GM21723 (cell line): ENCODE data around the gene HCAR1.
"Not testable (repeated sequence)": the region's sequence is repeated elsewhere in the genome, so short reads cannot be mapped to it uniquely, and the experiment has no call there.

Source experiments
- ATAC-seq: cut with Tn5 transposase; IDR thresholded peaks from one replicate; pipeline ENCODE4 v1.9.1; 2021; ENCODE audit warnings: mild to moderate bottlenecking, moderate library complexity; ENCODE audit not compliant: unreplicated experiment

The HCAR1 gene

DNA sequence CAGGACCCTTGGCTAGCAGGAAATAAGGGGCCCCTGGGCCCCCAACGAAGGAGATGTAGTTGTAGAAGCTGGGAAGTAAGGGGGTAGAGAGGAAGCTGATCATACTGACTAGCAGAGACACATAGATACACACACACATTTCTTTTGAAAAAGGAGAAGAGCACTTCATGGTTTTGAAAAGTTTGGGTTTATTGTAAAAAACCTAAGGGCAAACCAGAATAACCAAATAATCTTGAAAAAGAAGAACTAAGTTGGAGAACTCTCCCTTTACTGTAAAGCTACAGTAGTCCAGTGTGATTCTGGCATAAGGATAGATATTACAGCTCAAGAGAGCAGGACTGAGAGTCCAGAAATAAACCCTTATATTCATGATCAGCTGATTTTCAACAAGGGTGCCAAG is 8.3 kb downstream of the HCAR1 start:
- ATAC-seq = no peak

DNA sequence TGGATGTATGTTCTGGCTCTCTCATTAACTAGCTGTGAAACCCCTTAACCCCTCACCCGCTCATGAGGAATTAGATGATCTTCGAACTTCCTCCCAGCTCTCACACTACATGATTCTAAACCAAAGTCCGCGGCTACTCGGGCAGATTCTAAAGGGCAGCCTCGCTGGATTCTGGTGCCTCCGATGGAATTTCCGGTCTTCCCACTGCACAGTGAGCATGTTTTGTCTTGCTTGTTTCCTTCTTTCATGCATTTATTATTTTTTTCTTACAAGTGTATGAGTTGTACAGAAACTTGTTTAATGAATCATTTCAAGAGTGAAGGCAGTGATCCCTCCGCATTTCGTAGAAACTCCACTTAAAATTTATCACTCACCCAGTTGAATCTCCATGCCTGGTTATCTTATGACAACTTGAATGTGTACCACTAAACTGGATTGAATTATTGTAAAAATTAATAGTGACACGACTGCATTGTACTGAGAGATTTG is 9.5 kb downstream of the HCAR1 start:
- ATAC-seq = no peak

DNA sequence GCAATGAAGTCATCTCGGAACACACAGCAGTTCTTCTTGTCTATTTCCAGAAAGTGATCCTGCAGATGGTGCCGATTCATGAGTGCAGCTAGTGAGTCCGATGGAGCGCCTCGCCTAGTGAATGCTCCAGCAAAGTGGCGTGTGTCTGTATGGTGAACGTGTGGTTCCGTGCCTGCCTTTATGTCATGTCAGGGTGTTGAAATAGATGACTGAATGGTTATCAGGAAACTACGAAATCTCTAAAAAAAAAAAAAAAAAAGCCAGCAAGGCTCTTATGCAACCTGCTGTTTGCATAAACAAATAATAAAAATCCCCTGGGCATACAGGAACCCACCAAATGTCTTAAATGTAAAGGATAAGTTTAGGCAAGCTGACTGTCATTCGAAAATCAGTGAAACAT is 14.0 kb downstream of the HCAR1 start, which contains the start of gene HCAR3:
Gene HCAR3 (minus strand): TSS at position 154 of the 400 bp plus-strand sequence. CDS start 74 bp downstream, at position 80.
- not testable (repeated sequence) for ATAC-seq

DNA sequence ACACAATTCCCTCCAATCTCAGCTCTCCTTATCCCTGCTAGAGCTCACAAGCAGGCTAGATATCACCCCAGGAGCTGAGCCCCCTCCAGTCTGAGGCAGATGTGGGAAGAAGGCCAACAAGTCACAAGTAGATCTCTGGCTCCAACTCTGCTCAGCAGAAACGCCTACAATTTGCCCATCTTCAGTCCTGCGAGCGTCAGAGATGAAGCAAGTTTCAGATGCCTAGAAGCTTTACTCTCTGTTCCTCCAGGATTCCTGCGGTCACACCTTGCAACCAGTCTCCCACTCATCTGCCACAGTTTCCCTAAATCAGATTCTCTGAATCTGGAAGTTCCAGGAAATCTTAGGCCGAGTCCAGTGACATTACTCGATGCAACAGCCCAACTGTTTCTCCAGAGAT is 15.4 kb downstream of the HCAR1 start:
- not testable (repeated sequence) for ATAC-seq

DNA sequence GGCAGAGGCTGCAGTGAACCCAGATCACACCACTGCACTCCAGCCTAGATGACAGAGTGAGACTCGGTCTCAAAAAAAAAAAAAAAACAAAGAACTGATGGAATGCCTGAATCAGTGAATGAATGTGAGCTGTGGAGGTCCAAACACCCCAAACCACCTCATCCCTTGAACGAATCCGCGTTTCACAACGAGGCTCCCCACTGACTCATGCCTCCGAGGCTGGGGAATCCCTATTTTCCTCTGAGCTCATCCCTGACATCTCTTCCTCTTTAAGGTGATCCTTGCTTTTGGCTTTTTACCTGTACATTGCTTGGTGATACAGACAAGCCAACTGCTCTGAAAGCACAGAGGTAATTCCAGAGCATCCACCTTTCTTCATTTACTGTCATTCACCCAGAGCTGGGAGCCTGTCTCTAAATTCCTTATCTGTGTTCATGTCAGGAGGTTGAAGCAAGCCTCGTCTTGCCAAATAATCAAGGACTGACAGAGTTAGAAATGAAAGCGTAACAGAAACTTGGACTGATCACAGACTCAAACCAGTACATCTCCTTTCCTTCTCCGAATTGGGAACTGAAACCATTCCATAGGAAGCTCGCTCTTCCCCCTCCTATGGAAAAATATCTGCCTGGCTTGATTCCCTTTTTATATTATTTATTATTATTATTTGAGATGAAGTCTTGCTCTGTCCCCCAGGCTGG is 17.0 kb downstream of the HCAR1 start:
- not testable (repeated sequence) for ATAC-seq

DNA sequence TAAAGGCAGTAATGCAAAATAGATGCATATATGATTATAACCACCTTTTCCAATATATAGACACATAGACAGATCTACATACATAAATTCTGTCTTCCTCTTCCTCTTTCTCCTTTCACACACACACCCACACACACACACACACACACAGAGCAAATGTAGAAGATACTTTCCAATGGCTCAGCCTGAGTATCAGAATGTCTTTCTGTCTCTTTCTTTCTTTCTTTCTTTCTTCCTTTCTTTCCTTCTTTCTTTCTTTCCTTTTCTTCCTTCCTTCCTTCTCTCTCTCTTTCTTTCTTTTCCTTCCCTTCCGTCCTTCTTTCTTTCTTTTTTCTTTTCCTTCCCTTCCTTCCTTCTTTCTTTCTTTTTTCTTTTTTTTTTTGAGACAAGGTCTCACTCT is 19.4 kb downstream of the HCAR1 start:
- not testable (repeated sequence) for ATAC-seq

DNA sequence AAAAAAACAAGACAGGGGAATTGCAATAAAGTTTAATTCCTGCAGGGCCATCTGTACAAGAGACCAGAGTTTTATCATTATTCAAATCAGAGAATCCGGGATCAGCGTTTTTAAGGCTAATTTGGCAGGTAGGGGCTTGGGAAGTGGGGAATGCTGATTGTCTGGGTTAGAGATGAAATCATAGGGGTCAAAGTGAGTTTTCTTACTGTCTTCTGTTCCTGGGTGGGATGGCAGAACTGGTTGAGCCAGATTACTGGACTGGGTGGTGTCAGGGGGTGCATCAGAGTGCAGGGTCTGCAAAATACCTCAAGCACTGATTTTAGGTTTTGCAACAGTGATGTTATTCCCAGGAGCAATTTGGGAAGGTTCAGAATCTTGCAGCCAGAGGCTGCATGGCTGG is 20.3 kb downstream of the HCAR1 start:
- not testable (repeated sequence) for ATAC-seq

DNA sequence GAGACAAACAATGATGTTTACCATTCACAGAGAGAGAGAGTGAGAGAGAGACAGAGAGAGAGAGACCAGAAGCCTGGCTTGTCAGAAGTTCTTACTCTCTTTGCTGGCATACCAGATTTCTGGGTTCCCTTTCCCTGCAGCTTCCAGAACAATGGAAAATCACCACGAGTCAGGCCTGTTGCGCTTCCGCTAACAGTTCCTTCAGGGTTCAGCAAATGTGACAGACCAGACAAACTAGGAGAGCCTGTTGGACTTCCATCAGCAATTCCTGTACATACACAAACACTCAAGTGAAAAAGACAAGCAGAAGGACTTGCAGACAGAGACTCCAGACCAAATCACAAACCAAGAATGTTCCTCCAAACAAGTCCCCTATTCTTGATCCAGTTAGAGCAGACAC is 21.4 kb downstream of the HCAR1 start:
- not testable (repeated sequence) for ATAC-seq

DNA sequence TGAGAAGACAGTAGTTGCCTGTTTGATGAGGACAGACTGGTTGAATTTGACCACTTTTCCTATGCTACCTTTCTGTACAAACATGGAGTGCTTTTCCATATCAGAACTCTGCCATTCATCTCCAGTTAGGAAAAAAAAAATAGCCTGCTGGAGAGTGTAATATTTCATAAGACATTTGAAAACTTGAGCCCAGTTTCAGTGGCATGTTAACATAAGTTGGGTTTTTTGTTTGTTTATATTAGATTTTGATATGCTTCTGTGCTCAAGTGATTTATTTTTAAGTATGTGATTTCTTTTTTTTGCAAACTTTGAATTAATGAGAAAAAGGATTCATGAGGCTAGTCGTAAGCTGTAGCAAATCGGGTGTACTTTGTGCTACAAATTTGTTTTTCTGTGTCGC is 26.8 kb downstream of the HCAR1 start:
- ATAC-seq = not testable (repeated sequence)

DNA sequence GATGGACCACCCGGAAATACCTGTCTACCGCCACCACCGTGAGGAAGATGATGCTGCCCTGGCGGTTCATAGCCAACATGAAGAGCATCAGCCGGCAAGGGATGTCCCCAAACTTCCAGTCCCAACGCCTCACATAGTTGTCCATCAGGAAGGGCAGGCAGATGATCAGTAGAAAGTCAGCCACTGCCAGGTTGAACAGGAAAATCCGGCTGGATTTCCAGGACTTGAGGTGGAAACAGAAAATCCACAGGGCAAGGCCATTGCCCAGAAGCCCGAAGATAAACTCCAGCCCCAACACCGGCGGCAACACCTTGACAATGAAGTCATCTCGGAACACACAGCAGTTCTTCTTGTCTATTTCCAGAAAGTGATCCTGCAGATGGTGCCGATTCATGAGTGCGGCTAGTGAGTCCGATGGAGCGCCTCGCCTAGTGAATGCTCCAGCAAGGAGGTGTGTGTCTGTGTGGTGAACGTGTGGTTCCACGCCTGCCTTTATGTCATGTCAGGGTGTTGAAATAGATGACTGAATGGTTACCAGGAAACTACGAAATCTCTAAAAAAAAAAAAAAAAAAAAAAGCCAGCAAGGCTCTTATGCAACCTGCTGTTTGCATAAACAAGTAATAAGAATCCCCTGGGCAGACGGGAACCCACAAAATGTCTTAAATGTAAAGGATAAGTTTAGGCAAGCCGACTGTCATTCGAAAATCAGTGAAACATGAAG is 27.6 kb downstream of the HCAR1 start, which contains the start of gene HCAR2:
Gene HCAR2 (minus strand): TSS at position 468 of the 722 bp plus-strand sequence. CDS start 74 bp downstream, at position 394.
- ATAC-seq = not testable (repeated sequence)

DNA sequence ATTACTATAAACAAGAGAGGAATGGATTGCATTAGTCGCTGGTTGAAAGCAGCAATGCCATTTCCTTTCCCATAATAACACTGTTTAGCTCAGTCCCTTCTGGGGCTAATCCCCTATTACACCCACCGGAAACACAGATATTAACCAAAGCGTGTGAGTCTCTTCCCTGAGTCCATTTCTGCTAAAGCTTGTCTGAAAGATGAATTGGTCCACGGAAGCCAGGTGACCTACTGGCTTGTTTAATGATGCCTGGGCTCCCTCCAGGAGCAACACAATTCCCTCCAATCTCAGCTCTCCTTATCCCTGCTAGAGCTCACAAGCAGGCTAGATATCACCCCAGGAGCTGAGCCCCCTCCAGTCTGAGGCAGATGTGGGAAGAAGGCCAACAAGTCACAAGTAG is 29.2 kb downstream of the HCAR1 start:
- ATAC-seq = not testable (repeated sequence)

DNA sequence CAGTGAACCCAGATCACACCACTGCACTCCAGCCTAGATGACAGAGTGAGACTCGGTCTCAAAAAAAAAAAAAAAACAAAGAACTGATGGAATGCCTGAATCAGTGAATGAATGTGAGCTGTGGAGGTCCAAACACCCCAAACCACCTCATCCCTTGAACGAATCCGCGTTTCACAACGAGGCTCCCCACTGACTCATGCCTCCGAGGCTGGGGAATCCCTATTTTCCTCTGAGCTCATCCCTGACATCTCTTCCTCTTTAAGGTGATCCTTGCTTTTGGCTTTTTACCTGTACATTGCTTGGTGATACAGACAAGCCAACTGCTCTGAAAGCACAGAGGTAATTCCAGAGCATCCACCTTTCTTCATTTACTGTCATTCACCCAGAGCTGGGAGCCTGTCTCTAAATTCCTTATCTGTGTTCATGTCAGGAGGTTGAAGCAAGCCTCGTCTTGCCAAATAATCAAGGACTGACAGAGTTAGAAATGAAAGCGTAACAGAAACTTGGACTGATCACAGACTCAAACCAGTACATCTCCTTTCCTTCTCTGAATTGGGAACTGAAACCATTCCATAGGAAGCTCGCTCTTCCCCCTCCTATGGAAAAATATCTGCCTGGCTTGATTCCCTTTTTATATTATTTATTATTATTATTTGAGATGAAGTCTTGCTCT is 30.5 kb downstream of the HCAR1 start:
- not testable (repeated sequence) for ATAC-seq

DNA sequence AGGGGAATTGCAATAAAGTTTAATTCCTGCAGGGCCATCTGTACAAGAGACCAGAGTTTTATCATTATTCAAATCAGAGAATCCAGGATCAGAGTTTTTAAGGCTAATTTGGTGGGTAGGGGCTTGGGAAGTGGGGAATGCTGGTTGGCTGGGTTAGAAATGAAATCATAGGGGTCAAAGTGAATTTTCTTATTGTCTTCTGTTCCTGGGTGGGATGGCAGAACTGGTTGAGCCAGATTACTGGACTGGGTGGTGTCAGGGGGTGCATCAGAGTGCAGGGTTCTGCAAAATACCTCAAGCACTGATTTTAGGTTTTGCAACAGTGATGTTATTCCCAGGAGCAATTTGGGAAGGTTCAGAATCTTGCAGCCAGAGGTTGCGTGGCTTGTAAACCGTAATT is 33.7 kb downstream of the HCAR1 start:
- not testable (repeated sequence) for ATAC-seq

DNA sequence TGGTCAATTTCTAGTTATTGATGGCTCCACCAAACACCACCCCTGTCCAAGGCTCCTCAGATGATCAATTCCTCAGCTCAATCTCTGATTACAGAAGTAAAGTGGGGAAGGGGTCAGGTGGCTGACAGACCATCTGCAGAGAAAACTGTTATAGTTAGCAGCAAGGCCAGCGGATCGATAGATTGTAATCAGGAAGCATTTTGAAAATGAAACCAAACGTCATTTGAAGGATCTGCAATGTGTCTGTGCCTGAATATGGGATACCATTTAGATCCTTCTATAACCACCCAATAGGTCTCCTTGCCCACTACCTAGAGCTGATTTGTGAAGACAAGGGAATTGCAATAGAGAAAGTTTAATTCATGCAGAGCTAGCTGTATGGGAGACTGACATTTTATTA is 39.1 kb downstream of the HCAR1 start:
- ATAC-seq = no peak

DNA sequence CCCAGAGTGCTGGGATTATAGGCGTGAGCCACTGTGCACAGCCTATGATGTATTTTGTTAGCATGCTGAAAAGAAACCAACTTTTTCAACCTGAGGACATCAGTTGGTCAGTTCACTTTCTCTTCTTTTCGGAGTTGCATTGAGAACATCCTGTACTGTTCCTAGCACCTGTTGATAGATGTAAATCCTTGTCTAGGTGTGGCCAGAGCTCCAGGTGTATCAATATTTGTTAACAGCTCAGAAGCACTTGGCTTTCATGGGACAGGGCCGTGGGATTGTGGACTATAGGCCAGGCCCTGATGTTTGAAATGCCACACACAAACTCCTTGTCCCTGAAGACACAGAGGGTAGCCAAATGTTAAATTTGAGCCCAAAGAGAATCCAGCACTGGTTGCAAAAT is 42.4 kb downstream of the HCAR1 start:
- ATAC-seq = no peak

DNA sequence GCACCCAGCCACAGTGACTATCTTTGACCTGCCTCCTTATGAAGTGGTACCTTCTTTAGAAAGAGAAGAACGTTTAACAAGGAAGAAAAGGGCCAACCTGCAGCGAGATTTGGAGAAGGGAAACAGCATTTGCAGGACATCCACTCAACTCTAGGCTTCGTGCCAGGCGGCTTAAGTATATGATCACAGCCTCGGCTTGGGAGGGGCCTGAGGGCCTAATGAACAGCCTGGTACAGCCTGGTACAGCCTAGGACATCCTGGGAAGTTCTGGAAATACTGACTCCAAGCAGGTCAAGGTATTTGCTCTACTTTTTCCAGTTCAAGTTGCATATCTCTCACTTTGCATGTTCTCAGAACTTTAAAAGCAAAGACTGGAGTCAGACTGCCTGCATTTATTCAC is 43.6 kb downstream of the HCAR1 start:
- no peak for ATAC-seq

DNA sequence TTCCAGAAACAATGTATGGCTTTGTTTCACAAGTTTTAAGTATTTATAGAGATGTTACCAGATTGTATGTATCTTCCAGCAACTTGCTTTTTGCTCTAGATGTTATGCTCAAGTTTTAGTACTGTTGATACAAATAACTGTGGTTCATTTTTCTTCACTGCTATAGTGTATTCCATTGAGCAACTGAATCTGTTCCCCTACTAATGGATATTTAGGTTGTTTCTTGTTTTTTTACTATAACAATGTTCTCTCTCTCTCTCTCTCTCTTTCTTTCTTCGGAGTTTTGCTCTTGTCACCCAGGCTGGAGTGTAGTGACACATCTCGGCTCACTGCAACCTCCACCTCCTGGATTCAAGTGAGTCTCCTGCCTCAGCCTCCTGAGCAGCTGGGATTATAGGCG is 44.1 kb downstream of the HCAR1 start:
- no peak for ATAC-seq

DNA sequence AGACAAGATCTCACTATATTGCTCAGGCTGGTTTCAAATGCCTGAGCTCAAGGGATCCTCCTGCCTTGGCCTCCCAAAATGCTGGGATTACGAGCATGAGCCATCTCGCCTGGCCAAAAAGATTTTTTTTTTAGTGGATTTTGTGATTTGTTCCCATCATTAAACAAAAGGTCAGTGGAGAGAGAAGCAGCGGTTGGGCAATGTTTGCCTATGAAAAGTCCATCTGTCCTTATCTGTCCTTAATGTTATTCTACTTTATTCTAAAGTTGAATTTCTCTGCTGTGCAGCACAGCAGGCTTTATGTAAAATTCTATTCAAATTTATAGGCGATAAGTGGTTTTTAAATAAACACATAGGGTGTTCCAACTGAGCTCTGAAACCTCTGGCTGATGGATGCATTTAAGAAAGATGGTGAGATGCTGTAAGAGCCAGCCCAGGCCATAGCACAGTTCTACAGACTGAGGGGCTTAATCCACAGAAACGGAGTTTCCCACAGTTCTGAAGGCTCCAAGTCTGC is 46.3 kb downstream of the HCAR1 start:
- no peak for ATAC-seq

DNA sequence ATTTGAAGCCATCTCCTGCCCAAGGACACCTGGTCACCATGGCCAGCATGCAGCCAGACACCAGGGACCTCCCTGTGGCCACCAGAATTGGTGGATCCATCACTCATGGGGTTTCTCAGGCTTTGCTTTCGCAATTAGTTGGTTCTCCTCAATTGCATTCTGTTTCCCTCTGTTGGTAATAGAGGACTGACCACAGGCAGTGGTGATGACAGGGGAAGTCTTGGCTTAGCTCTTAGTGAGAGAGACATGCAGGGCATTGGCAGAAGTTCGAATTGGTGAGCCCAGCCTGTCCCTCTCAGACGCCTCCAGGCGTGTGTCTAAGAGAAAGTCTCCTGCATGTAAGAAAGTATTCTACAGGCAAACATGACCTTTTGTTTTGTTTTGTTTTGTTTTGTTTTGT is 48.8 kb downstream of the HCAR1 start:
- ATAC-seq = no peak

DNA sequence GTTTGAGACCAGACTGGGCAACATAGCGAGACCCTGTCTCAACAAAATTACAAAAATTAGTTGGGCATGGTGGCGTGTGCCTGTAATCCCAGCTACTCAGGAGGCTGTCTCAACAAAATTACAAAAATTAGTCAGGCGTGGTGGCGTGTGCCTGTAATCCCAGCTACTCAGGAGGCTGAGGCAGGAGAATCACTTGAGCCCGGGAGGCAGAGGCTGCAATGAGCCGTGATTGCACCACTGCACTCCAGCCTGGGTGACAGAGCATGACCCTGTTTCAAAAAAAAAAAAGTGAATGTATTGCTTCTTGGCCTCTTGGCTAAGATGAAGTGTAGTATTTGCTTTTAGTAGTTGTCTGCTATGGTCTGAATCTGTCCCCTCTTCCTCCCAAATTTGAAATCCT is 49.7 kb downstream of the HCAR1 start:
- not testable (repeated sequence) for ATAC-seq

DNA sequence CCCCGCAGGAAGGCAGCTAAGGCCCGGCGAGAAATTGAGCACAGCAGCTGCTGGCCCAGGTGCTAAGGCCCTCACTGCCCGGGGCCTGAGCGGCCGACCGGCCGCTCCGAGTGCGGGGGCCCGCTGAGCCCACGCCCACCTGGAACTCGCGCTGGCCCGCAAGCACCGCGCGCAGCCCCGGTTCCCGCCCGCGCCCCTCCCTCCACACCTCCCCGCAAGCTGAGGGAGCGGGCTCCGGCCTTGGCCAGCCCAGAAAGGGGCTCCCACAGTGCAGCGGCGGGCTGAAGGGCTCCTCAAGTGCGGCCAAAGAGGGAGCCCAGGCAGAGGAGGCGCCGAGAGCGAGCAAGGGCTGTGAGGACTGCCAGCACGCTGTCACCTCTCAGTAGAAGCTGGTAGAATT is 53.9 kb downstream of the HCAR1 start:
- ATAC-seq = not testable (repeated sequence)
